ENCODE results near the gene CHCT1.

The CHCT1 gene

DNA sequence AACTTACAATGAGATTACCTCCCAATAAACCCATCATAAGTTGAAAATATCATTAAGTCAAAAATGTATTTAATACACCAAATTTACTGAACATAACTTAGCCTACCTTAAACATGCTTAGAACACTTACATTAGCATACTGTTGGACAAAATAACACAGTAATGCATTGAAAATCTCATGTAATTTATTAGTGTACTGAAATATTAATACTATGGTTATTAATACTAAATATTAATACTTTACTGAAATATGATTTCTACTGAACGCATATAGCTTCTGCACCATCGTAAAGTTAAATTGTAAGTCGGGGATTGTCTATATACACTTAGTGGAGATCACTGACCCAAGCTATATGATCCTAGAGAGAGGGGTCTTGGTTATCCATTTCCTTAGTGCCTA is 34.6 kb upstream of the CHCT1 start:
- H3K4me3 ChIP-seq (ENCODE audit: low read depth, low read length), result no peak overlapping the region
- TF ChIP-seq CTCF (IDR thresholded peaks at IDR 0.05; ENCODE audit: low read depth, low read length, missing control alignments), result no peak
- DNase-seq (ENCODE audit: low read depth), result no peak

DNA sequence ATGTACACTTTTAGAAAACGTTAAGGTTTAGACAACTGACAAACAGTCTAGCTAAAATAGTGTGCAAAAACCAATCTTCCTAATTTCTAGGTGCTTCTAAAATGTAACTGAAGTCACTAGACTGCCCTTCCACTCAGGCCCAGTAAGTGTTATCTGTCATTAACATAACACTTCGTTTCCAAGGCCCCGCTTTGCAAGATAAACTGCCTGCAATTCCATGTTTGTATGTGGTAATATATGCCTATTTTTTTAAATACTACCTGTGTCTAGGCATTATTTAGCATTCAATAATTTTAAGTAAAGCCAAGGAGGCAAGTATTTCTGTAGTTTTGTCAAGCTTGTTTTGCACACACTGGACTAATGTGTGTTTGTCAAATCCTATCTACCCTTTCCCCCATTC is 33.5 kb upstream of the CHCT1 start:
- no peak for DNase-seq (ENCODE audit: low read depth)
- H3K4me3 ChIP-seq (ENCODE audit: low read depth, low read length), result no peak overlapping the region
- TF ChIP-seq CTCF (IDR thresholded peaks at IDR 0.05; ENCODE audit: low read depth, low read length, missing control alignments), result no peak

GRCh38 chr17:60390186-60390585 is 32.1 kb upstream of the CHCT1 start:
- peak overlapping the region; percentile 68; the same call in 1 of the 2 replicates for H3K4me3 ChIP-seq (ENCODE audit: low read depth, low read length)
- DNase-seq (ENCODE audit: low read depth), result no peak
- no peak for TF ChIP-seq CTCF (IDR thresholded peaks at IDR 0.05; ENCODE audit: low read depth, low read length, missing control alignments)

GRCh38 chr17:60390925-60391470 is 31.3 kb upstream of the CHCT1 start:
- peak overlapping the region; percentile 68 for H3K4me3 ChIP-seq (ENCODE audit: low read depth, low read length)
- DNase-seq (ENCODE audit: low read depth), result no peak
- no peak for TF ChIP-seq CTCF (IDR thresholded peaks at IDR 0.05; ENCODE audit: low read depth, low read length, missing control alignments)

- TF ChIP-seq CTCF (IDR thresholded peaks at IDR 0.05; ENCODE audit: low read depth, low read length, missing control alignments), result no peak
- H3K4me3 ChIP-seq (ENCODE audit: low read depth, low read length), result peak overlapping the region; percentile 68
- DNase-seq (ENCODE audit: low read depth), result no peak
Measured at GRCh38 chr17:60391471-60392041, 30.7 kb upstream of the CHCT1 start.

DNA sequence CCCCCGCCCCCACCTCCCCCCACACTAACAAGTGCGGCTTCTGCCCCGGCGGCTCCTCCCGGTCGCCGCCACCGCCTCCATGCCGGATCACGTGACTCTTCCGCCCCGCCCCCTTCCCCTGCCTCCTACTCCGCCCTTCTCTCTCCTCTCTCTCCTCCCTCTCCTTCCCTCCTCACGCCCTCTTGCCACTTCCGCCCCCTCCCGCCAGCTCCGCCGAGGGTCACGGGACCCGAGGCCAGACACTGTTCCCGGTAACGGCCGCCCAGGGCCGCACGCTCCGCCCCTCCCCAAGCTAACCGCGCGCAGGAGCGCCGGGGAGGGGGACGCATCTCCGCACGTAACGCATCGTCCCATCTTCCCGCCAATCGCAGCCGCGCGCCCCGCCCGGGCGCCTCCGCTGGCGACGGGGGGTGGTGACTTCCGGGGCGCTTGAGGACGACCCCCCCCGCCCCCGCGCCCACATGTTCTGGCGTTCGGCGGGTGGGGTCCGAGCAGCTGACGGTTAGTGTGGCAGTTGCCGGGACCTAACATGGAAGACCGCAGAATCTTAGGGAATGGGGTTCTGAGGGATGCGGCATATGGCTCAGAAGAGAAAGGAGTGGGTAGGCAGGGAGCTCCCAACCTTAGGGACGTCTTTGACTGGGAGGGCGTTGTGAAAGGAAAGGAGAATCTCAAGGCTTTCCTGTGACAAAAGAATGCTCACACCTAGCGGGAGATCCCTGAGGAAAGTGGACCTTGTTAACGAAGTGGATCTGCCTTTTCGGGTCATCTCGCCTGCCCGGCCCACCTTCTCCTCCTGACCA is 30.0 kb upstream of the CHCT1 start, which contains the start of gene USP32:
Gene USP32, minus strand, starts transcription at position 92 of the 803 bp plus-strand sequence. CDS start 194 bp downstream, outside the sequence.
- TF ChIP-seq CTCF (IDR thresholded peaks at IDR 0.05; ENCODE audit: low read depth, low read length, missing control alignments), result peak; percentile 21
- peak within 1 kb of the TSS; percentile 68 for H3K4me3 ChIP-seq (ENCODE audit: low read depth, low read length)
- peak; percentile 92 for DNase-seq (ENCODE audit: low read depth)
